ENCODE results near the gene SLIT1.
"Not testable (repeated sequence)": the region's sequence is repeated elsewhere in the genome, so short reads cannot be mapped to it uniquely, and the experiment has no call there.

The SLIT1 gene

GRCh38 chr10:97089209-97089870 lies 96.4 kb downstream of the SLIT1 start:
- no peak for DNase-seq (ENCODE audit: extremely low read depth in 1 of 2, low read depth in 1 of 2)

DNA sequence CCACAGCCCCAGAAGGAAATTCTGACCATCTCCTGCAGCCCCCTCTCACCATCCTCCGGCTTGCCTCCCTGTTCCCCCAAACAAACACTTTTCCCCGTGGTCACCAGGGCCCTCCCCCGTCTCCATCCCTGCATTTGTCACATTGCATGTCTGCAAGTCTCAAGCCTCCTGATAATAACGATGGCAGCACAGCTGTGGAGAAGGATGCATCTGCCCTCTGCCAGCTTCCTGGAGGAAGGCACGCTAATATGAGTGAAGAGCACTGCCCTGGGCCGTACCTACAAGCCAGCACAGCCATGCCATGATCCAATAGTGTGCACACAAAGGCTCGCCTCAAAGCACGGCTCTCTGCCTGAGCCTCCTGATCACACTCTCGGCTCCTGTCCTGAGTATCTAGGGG lies 98.5 kb downstream of the SLIT1 start:
- DNase-seq (ENCODE audit: extremely low read depth in 1 of 2, low read depth in 1 of 2): no peak

DNA sequence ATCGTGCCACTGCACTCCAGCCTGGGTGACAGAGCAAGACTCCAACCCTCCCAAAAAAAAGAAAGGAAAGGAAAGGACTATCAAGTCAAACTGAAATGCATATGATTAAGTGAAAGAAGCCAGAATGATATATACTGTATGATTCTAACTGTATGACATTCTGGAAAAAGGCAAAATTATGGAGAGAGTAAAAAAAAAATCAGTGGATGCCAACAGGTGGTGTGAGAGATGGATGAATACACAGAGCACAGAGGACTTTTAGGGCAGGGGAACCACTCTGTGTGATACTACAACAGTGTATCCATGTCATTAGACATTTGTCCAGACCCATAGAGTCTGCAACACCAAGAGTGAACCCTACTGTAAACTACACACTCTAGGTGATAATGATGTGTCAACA lies 99.2 kb downstream of the SLIT1 start:
- DNase-seq (ENCODE audit: extremely low read depth in 1 of 2, low read depth in 1 of 2): no peak

DNA sequence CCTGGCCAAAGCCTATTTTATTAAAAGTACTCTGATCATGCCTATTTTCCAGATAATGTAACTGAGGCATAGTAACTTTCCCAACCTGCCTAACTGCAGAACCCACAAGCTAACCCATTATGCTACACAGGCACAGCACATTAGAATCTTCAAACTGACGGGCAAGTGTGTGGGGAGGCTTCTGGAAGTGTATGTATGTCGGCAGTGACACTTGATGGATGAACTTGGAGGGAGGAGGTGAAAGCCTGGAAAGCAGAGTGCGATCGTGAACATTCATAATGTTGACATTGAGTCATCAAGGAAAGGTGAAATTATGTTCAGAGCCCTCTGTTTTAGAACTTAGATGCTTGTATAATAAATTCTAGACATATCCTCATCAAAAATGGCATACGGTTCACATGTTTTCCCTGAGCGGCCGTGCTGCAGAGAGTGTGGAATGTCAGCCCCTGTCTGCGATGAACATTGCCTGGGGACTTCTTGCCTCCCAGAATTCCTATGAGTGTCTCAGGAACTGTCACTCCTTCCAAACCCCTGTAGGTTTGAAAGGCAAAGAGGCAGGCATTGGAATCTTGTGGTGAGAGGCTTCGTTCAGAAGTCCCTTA lies 102.4 kb downstream of the SLIT1 start:
- DNase-seq (ENCODE audit: extremely low read depth in 1 of 2, low read depth in 1 of 2): no peak

DNA sequence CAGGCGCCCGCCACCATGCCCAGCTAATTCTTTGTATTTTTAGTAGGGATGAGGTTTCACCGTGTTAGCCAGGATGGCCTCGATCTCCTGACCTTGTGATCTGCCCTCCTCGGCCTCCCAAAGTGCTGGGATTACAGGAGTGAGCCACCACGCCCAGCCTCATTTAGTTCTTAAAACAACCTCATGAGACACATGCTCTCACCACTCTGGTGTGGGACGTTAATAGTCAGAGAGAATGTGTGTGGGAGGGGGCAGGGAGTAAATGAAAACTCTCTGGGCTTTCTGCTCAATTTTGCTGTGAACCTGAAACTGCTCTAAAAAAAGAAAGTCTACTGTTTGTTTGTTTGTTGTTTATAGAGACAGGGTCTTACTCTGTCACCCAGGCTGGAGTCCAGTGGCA lies 103.2 kb downstream of the SLIT1 start:
- not testable (repeated sequence) for DNase-seq (ENCODE audit: extremely low read depth in 1 of 2, low read depth in 1 of 2)

DNA sequence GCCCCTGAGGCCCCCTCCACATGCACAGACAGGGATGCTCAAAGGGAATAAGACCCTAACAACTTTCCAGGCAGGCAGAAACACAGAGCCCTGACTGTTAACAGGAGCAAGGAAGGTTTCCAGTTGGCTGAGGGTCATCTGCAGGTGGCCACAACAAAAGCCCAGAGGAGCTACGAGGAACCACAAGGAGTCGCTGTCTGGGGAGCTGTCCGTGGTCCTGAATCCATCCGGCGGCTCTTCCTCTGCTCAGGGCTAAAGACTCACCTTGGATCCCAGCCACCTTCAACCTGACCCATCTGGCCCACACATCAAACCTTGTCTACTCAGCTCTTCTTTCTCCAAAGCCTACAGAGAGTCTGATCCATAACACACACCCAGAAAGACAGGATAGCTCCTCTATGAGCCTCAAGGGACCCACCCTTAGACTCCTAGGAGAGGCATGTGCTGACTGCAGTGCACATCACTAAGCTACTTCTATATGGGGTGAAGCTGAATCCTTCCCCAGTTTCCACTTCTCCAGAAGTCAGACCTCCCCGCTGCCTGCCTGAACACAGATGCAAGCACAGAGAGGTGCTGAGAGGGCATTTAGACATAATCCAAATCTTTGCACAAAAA lies 104.0 kb downstream of the SLIT1 start:
- peak in 1 of 2 donors; percentile 11 for DNase-seq (ENCODE audit: extremely low read depth in 1 of 2, low read depth in 1 of 2)

DNA sequence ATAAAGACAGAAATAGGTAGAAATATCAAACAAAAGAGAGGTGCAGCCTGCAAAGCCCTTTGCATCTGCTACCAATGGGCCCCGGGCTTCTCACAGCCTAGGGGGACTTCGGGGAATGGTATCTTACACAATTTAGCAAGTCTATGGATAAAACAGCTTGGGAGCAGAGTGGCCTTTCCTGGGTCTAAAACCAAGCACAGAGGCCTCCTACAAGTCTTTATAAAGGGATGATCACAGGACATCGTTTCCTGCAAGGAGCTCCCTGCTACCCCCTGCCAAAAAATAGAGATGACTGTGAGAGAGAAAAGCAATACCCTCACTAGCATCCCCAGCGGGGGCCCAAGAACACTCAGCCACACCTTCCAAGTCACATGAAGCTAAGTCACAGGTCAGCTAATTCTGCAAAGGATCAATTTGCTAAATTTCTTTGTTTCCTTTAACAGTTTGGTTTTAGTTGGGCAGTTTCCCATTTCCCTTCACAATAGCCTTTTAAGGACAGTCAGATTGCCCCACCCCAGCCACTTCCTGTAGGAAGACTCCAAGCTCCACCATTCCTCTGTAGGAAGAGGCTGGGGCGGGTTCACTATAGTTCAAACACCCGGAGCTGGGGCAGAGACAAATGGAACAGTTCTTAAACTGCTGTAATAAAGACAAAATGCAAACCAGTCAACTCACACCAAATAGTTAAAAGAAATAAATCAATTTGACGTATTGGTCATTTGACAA lies 105.5 kb downstream of the SLIT1 start:
- DNase-seq (ENCODE audit: extremely low read depth in 1 of 2, low read depth in 1 of 2): no peak

DNA sequence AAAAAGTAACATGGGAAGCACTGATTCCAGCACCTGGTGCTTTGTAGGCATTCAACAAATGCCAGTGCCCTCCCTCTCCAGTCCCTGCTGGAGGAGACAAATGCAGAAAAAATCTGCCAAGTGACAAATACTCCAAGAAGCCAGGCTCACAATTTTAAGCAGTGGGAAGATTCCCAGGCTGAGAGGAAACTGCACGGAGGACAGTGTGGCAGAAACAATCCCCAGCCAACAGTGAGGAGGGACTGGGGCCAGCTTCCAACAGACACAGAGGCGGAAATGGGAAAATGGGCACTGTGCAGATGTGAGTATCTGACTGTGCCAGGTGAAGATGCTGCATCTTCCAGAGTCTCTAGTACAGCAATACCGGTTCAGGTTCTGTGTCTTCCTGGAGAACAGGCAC lies 106.3 kb downstream of the SLIT1 start:
- no peak for DNase-seq (ENCODE audit: extremely low read depth in 1 of 2, low read depth in 1 of 2)

- no peak for DNase-seq (ENCODE audit: extremely low read depth in 1 of 2, low read depth in 1 of 2)
Measured at GRCh38 chr10:97078938-97079445, 106.8 kb downstream of the SLIT1 start.

- no peak for DNase-seq (ENCODE audit: extremely low read depth in 1 of 2, low read depth in 1 of 2)
Measured at GRCh38 chr10:97078261-97078937, 107.4 kb downstream of the SLIT1 start.

DNA sequence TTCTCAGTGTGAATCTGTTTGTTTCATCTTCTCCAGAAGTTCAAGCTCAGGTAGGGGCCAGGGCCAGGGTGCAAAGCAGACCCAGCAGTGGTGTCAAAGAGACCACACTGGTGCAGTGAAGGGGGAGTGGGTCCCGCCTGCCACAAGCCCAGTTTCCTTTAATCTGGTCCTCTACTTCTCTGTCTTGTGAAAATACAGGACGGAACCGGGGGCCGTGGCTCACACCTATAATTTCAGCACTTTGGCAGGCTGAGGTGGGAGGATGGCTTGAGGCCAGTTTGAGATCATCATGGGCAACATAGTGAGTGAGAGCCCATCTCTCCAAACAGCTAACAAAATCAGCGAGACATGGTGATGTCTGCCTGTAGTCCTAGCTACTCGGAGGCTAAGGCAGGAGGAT lies 109.0 kb downstream of the SLIT1 start:
- DNase-seq (ENCODE audit: extremely low read depth in 1 of 2, low read depth in 1 of 2): no peak

DNA sequence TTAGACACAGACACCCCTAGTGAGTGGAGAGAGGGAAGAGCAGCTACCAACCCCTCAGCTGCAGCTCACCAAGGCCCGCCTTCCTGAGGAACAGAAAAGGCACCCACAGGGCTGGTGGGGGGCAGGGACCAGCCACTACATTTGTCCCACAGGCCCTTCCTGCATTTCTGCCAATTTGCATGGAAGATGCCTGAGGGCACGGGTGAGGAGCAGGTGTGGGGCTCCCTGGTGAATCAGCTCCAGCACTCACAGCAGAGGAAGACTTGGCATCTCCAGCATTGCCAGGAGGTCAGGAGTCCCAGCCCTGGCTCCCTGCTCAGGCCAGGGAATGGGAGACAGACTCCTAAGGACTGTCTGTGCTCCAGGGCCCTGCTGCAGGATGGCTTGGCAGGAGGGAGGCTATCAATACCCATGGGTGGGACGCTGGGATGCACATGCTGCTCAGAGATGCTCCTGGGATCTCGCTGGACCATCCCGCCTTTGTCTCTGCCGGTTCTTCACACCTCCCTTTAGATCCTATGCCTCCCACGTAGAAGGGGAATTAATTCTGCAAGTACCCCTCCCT lies 109.7 kb downstream of the SLIT1 start:
- DNase-seq (ENCODE audit: extremely low read depth in 1 of 2, low read depth in 1 of 2): no peak

DNA sequence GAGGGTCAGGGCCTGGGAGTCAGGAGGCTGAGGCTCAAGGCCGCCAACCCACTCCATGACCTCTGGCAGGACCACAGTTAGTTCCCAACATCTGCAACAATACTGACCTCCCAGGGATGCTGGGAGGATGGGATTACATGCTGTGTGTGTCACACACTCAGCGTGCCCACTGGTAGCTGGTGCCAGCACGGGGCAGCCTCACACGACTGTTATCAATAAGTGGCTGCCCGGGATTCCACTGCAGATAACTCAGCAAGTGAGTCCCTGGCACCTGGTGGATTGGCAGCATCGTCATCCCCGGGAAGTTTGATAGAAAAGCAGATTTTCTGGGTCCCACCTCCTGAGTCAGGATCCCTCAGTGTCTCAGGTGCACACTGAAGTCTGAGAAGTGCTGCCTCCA lies 110.3 kb downstream of the SLIT1 start:
- no peak for DNase-seq (ENCODE audit: extremely low read depth in 1 of 2, low read depth in 1 of 2)

GRCh38 chr10:97074256-97075145 lies 111.3 kb downstream of the SLIT1 start:
- no peak for DNase-seq (ENCODE audit: extremely low read depth in 1 of 2, low read depth in 1 of 2)

DNA sequence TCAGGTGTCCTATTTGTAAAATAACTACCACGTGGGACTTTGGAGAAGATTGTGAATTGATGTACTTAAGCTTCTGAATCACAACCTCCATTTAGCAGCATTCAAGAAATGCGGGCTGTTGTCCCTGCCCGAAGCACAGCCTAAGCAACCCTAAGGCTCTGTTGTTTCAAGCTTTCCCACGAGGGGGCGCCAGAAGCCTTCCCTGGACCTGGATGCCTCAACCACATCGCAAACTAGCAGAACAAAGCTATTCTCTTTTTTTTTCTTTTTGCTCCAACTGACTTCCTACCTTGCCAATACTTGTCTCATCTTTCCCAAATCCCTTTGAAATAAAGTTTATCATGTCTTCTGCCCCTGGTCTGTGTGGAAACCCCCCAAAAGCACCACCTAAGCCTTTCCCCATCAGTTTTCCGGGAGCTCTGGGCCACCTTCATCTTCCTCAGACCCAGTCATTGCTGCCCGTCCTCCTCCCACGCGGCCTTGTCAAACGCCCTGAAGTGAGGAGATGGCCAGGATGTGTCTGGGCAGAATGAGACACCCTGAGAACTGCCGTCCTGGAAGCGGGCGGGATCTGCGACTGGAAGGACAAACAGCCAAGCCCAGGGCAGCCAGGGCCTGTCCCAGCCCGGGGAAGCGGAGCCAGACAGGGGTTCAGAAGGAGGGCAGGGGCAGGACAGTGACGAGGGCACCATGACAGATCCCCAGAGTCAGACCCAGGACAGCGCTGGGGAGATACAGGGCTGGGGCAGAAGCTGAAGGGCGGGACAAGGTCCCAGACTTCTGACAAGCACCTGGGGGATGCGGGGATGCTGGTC lies 112.7 kb downstream of the SLIT1 start:
- DNase-seq (ENCODE audit: extremely low read depth in 1 of 2, low read depth in 1 of 2): peak; percentile 50 to 65

DNA sequence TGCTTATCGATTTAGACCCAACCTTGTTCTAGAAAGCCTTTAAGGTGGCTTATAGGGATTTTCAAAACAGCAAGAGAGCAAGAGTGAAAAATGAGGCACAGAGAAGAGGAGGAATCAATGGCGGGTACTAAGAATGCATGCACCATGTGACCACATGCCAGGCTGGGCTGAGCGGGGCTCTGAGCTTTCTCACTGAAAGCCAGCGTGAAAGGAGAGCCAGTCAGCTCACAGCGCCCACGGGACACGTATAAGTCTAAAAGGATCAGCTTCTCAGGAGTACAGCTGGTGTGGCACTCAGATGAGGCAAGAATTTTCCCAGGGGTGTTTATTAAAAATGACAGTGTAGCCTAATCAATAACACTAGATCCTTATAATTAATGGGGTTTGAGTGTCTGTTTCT lies 114.3 kb downstream of the SLIT1 start:
- DNase-seq (ENCODE audit: extremely low read depth in 1 of 2, low read depth in 1 of 2): no peak

GRCh38 chr10:97069576-97070362 lies 116.0 kb downstream of the SLIT1 start:
- no peak for DNase-seq (ENCODE audit: extremely low read depth in 1 of 2, low read depth in 1 of 2)

DNA sequence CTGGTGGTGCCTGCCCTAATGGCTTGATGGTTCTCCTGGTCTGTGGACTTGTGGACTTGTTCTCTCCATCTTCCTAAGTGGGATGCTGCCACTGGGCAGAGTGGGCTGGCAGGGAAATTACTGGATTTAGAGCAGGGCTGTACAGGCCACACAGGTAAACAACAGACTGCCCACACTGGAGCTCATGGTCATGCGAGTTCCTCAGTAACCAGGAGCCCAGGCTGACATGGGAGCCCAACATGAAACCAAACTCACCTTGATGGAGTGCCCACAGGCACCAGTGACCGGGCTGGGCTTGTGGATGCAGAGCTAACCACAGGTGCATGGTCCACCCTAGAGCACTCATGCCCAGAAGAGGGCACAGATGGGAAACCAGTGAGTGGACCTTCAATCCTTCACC lies 116.7 kb downstream of the SLIT1 start:
- no peak for DNase-seq (ENCODE audit: extremely low read depth in 1 of 2, low read depth in 1 of 2)
